ENCODE data around the gene WDR70. TPM values are rescaled to one million over a fixed set of nuclear protein-coding genes. Genes with fewer than 3 reads are reported as not detected.

The WDR70 gene
- total and polyA plus RNA-seq, 2 of the 8 experiments (the other 6 are each of a cell fraction or from before 2014, with no cell fraction given), result 10.6 to 37.4 TPM

DNA sequence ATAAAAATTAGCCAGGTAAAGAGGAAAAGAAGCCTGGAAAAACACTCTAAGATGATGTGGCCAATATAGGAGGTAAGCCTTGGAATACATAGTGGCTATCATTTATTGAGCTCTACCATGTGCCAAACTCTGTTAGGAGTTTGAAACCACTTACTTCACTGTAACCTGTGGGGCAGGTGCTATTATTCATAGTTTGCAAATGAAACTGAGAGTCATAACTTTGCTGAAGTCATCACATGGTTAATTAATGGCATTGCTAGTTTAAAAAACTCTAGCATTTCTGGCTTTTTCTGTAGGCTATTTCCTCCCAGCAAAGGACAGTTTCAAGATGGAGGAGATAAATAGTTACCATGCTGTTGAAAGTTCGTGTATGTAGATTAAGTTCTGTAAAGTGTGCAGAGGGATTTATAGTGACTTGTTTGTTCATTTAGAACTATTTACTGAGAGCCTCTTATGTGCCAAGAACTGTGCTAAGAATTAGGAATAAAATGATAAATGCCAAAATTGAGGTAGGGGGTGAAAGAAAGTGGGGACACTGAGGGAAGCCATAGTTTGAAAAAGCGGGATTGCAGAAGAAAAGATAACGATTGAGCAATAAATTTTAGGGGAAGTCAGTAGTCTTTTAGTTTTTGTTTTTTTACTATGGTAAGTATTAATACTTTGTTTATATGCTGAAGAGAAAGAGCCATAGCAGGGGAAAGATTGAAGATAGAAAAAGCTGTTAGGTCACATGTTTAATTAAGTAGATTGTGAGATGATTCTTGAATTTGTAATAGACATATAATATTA is 57.2 kb downstream of the WDR70 start:
- no peak overlapping the region for H2BK15ac ChIP-seq (ENCODE audit: low read length)
- 87% methylated on average over 3 of the region's 3 CpGs; no CpG with 5 or more reads in 1 of the 2 experiments for WGBS, 2 experiments (ENCODE audit: extremely low coverage in 1 of 2, insufficient coverage in 1 of 2, insufficient read length in 1 of 2, insufficient replicate concordance in 2 of 2, low coverage in 1 of 2, low lambda C conversion rate in 2 of 2, missing lambda C conversion rate in 1 of 2)
- H3K9me3 ChIP-seq (ENCODE audit: insufficient read depth in 2 of 2, low read depth in 1 of 2, low read length in 1 of 2), result no peaks in the 10 kb centered on the region
- H2AK5ac ChIP-seq (ENCODE audit: low read depth, low read length), result no peak overlapping the region
- H3K4me2 ChIP-seq (ENCODE audit: insufficient read depth in 1 of 2, low read depth in 2 of 2, low read length in 2 of 2), result no peak overlapping the region
- no peak overlapping the region for H2AFZ ChIP-seq (ENCODE audit: low read length)
- H3K4ac ChIP-seq (replicated peaks; ENCODE audit: insufficient read length, low read depth, low read length), result no peak overlapping the region
- H3K18ac ChIP-seq (ENCODE audit: extremely low read depth, low read length), result no peak overlapping the region
- peaks cover 0 to 6% (median 0%) of the 10 kb centered on the region in 4 experiments; a peak in 1 of 8 replicates for H3K36me3 ChIP-seq (ENCODE audit: control insufficient read depth in 2 of 4, insufficient read depth in 4 of 4, low read length in 3 of 4)
- H3K79me1 ChIP-seq (ENCODE audit: low read depth, low read length), result no peaks in the 10 kb centered on the region
- H4K91ac ChIP-seq (replicated peaks; ENCODE audit: insufficient read length, low read length), result no peak overlapping the region
- no peaks in the 10 kb centered on the region for H3K23me2 ChIP-seq (ENCODE audit: low read depth, low read length)
- H3K56ac ChIP-seq (replicated peaks; ENCODE audit: insufficient read length, low read depth, low read length), result no peak overlapping the region
- DNase-seq (ENCODE audit: low read depth in 1 of 2, low spot score in 2 of 2) (no peak), FAIRE-seq (no peak)
- H3K79me2 ChIP-seq (ENCODE audit: control insufficient read depth in 1 of 2, insufficient read depth in 2 of 2, low read length in 2 of 2), result no peaks in the 10 kb centered on the region
- no peak overlapping the region for H3K14ac ChIP-seq (ENCODE audit: insufficient read length)
- no peak overlapping the region for H2BK20ac ChIP-seq (ENCODE audit: low read length)
- ChIA-PET CTCF (ENCODE audit: partially characterized antibody) (interaction anchor here (0.7 to 1.0 kb wide), 2 partner anchors 11 to 755 kb away, joined by 3 read pairs; no protein-coding TSS in a partner anchor), POLR2A (ENCODE audit: partially characterized antibody) (no interaction called here)
- no peak overlapping the region for H3K23ac ChIP-seq (ENCODE audit: insufficient read length)
- H3K9ac ChIP-seq (replicated peaks in 1 of 4; ENCODE audit: extremely low read depth in 1 of 4, low read depth in 3 of 4, low read length in 3 of 4), result no peak overlapping the region
- TF ChIP-seq JUND (IDR thresholded peaks at IDR 0.05; ENCODE audit: low read length) (no peak), POLR2A (IDR thresholded peaks at IDR 0.05; ENCODE audit: control extremely low read depth in 1 of 2, low read depth in 2 of 2, low read length in 2 of 2) (no peak), RAD21 (IDR thresholded peaks at IDR 0.05 in 1 of 2, conservative IDR thresholded peaks at IDR 0.05 in 1 of 2; ENCODE audit: low read depth in 2 of 2, low read length in 2 of 2) (no peak), RNF2 (IDR thresholded peaks at IDR 0.05; ENCODE audit: borderline replicate concordance, low read depth, low read length, missing control alignments, poor library complexity, severe bottlenecking) (no peak), TBP (IDR thresholded peaks at IDR 0.05; ENCODE audit: low read depth, low read length) (no peak), GTF2F1 (IDR thresholded peaks at IDR 0.05; ENCODE audit: borderline replicate concordance, low read depth, low read length) (no peak), BACH1 (IDR thresholded peaks at IDR 0.05; ENCODE audit: low read length) (no peak), EP300 (IDR thresholded peaks at IDR 0.05; ENCODE audit: borderline replicate concordance in 1 of 2, low read depth in 2 of 2, low read length in 2 of 2) (no peak)
- TF ChIP-seq, protein P1, sequence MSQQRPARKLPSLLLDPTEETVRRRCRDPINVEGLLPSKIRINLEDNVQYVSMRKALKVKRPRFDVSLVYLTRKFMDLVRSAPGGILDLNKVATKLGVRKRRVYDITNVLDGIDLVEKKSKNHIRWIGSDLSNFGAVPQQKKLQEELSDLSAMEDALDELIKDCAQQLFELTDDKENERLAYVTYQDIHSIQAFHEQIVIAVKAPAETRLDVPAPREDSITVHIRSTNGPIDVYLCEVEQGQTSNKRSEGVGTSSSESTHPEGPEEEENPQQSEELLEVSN (IDR thresholded peaks at IDR 0.05), result no peak
- TF ChIP-seq, protein P2, sequence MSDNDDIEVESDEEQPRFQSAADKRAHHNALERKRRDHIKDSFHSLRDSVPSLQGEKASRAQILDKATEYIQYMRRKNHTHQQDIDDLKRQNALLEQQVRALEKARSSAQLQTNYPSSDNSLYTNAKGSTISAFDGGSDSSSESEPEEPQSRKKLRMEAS (IDR thresholded peaks at IDR 0.05), result no peak
- H3K4me1 ChIP-seq (replicated peaks in 1 of 4; ENCODE audit: control insufficient read depth in 3 of 4, insufficient read depth in 4 of 4, low read length in 3 of 4), result no peaks in the 10 kb centered on the region
- H3K27ac ChIP-seq (ENCODE audit: low read depth, low read length), result no peak overlapping the region
- no peak overlapping the region for H2BK120ac ChIP-seq (replicated peaks; ENCODE audit: low read depth, low read length)
- no peak overlapping the region for H4K8ac ChIP-seq (ENCODE audit: extremely low read depth, insufficient read depth, low read length)
- no peaks in the 10 kb centered on the region for H4K20me1 ChIP-seq (replicated peaks in 1 of 2; ENCODE audit: control insufficient read depth in 1 of 2, insufficient read depth in 2 of 2, low read length in 2 of 2)
- no peak overlapping the region for H4K5ac ChIP-seq (ENCODE audit: insufficient read length, low read depth, low read length)
- no peaks in the 10 kb centered on the region for H3K27me3 ChIP-seq (replicated peaks in 1 of 4; ENCODE audit: control insufficient read depth in 3 of 4, extremely low read depth in 1 of 4, insufficient read depth in 3 of 4, low read length in 3 of 4)
- no peak overlapping the region for H3K4me3 ChIP-seq (ENCODE audit: extremely low read depth in 1 of 4, insufficient read depth in 2 of 4, low read depth in 3 of 4, low read length in 4 of 4)
- H2BK5ac ChIP-seq (ENCODE audit: low read depth, low read length), result no peak overlapping the region
- H2BK12ac ChIP-seq (ENCODE audit: low read depth, low read length), result no peak overlapping the region
